Measurements from ENCODE around the gene BASP1.
"Not testable (repeated sequence)": the region's sequence is repeated elsewhere in the genome, so short reads cannot be mapped to it uniquely, and the experiment has no call there.

GRCh38 chr5:17310502-17310901 is 93.1 kb downstream of the BASP1 start:
- TF ChIP-seq CTCF, POLR2A (IDR thresholded peaks at IDR 0.05): not testable (repeated sequence)
